Stimulated activated CD4-positive, alpha-beta T cell treated with anti-CD3 and anti-CD28 coated beads, Interleukin-15, amount 100 ng/mL, for 48 hours (primary cell): ENCODE data around the gene ELOB.

Experiments used
- DNase-seq, 2 donors: peaks; one replicate each; pipeline ENCODE4 v3.0.0-alpha.2; 2020; ENCODE audit warnings: low read depth in 2 of 2

ELOB gene

DNA sequence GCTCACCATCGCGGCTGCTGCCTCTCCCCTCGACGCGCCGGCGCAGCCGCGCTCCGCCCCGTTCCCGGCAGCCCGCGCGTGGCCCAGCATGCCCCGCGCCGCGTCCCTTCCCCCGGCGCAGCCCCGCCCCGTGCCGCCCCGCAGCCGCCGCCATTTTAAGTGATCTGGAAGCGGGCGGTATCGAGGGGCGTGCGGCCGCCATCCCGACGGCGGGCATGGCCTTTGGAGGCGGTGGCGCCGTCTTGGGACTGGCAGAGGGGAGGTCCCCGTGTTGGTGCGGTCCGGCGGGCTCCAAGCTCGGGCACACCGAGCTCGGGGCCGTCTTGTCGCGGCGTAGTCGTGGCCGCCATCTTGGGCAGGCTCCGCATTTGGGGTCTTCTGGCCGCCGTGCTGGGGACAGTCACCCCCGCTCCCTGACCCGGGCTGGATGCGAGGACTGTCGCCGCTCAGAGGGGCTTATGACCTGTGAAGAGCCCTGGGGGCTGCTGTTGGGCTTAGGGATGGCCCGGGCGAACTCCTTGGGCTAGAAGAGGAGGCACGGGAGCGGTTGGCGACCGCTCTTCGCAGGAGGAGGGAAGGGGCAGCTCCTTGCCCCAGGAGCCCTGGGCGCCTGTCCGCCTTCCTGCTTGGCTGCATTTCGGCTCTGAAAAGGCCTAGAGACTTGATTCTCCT lies at the start of gene ELOB:
ELOB (minus strand) TSS at position 50 of the 672 bp plus-strand sequence; CDS start at position 9, 41 bp downstream.
- DNase-seq, result peak; percentile 74 to 85

DNA sequence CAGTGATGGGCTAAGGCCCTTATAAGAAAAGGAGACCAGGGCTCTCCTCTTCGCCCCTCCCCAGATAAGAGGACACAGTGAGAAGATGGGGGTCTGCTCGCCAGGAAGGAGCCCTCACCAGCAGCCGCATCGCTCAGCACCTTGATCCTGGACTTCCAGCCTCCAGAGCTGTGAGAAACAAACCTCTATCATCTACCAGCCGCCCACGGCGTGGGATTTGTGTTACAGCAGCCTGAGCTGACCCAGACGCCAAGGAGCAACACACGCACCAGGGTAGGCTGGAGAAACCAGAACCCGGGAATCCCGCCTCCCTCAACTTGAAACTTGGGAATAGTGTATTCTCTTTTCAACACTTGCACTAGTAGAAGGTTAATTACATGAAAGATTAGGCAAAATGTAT lies 48.8 kb upstream of the ELOB start:
- no peak for DNase-seq

DNA sequence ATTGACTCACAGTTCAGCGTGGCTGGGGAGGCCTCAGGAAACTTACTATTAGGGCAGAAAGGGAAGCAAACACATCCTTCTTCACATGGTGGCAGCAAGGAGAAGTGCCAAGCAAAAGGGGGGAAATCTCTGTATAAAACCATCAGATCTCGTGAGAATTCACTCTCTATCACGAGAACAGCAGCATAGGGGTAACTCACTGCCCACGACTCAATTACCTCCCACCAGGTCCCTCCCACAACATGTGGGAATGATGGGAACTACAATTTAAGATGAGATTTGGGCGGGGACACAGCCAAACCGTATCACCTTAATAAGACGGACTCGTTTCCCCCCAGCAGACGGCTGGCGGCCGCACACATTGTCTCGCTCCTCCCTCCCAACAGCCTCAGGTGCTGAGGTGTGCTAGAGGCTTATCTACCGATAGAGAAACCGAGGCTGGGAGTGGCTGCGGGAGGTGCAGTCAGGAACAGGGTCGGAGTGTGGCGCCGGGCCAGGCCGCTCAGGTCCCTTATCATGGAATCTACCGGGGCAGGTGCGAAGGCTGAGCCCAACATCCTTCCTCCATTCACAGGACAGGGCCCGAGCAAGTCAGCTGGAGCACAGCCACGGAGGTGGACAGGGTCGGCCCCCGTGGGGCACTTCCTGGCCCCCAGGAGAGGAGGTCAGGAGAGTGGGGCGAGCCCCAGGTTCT lies 48.1 kb upstream of the ELOB start:
- DNase-seq, result no peak

DNA sequence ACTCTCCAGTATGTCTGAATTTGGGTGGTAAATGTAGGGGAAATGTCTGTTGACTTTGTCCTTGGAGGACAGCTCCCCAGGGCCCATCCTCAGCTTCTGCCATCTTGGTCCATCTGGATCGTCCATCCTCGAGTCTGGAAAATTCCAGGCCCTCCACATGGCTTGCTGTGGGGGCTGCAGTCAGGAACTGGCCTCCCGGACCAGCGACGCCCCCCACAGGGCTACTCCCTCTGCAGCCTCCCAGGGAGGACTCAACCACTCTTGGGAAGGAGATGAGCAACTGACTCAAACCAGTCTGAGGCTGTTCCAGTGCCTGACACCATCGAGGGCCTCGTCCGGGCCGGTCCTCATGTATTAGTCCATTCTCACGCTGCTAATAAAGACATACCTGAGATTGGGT lies 47.5 kb upstream of the ELOB start:
- DNase-seq, result no peak

DNA sequence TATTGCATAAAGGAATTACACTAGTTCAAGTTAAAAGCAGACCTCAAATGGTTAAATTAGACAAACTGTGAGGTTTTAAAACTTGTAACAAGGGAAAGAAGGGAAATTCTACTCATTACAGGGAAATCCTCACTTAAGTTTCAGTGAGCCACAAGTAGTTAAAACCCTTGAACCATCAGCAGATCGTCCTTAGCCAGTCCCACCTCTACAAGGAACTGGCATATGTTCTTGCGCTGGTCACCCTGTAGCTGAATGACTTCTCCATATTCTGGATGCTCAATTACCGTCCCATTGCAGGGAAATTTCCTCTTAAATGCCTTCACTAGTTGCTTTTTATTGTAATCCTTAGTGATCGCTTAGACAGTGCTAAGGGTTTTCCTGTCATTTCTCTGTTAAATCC lies 45.4 kb upstream of the ELOB start:
- no peak for DNase-seq

DNA sequence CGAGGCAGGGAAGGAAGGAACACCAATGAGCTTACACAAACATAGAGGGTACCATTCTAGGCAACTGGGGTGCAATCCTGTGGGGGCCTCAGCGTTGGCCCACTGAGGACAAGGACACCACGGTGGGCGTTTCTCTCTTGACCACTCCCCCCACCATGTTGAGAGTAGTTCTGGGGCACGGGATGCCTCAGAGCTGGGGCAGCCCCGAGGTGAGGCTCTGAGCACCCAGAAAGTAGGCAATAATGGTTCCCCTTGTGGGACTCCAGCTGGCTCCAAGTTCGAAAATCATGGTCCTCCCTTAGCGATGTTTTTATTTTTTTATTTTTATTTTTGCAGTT lies 45.0 kb upstream of the ELOB start:
- DNase-seq, result no peak

DNA sequence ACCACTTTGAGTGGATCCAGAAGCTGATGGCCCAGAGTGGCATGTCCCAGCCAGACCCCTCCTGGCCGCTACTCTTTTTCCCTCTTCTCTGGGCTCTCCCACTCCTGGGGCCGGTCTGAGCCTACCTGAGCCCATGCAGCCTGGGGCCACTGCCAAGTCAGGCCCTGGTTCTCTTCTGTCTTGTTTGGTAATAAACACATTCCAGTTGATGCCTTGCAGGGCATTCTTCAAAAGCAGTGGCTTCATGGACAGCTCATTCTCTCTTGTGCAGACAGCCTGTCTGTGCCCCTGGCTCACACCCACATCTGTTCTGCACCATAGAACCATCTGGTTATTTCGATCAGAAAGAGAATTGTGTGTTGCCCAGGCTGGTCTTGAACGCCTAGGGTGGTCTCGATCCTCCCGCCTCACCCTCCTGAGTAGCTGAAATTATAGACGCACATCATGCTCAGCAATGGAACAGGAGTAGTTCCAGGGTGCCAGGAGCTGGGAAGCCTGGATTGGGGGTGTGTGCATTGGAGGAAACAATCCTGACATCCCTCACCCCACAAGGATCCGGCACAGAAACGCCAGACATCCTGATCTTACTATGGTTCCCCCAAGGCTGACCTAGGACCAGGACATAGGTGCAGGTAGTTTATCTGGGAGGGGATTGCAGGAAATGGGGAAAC lies 44.5 kb upstream of the ELOB start:
- no peak for DNase-seq

DNA sequence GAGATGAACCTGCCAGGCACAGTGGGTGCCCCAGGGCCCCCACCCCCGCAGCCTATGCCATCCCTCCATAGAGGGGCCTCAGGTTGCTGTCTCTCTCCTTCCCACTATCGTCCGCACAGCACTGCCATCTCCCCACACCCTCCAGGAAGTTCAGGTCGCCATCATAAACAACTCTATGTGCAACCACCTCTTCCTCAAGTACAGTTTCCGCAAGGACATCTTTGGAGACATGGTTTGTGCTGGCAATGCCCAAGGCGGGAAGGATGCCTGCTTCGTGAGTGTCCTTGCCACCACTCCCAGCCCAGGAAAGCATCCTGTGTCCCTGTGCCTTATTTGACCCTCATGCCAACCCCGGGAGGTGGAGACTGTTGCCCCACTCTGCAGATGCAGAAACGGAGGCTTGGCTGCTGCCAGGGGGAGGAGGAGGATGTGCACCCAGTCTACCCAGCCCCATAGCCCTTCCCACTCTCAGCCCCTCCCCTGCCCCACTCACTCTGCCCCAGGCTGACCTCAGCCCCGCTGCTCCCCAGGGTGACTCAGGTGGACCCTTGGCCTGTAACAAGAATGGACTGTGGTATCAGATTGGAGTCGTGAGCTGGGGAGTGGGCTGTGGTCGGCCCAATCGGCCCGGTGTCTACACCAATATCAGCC lies 43.9 kb upstream of the ELOB start:
- DNase-seq, result no peak

DNA sequence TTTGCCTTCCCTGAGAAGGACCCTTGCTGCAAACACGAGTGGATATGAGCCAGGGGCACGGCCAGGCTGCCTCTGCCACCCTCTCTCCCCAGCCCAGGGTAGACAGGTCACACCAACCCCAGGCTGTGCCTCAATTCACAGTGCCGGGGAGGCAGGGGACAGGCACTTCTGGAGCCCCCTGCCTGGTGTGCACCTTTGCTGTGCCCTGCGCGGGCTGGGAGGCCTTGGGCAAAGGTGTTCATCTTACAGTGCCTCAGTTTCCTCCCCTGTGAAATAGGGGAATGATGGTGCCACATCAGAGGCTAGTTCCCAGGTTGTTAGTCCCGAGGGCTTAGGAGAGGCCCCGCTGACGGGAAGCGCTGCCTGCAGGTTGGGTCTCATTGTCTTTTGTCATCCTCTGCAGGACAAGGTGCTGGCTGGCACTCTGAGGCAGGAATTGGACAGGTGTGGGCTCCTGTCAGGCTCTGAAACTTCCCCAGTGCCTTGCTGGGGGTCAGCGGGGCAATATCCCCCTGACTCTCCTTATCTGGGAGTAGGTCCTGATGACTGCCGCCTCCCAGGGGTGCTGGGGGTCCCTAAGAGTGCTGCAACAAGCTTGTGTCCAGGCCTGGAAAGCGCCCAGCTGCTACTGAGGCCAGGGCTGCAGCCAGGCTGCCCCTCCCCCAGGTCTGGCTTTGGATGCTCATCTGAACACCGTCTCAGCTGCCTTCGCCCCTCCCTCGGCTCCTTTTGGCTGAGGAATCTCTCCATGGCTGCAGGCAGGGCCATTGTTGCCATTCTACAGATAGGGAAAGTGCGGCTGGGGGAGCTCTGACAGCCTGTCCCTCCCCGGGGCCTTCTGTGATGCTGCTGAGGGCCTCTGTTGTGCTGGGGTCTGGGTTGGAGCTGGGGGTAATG lies 43.1 kb upstream of the ELOB start:
- no peak for DNase-seq

DNA sequence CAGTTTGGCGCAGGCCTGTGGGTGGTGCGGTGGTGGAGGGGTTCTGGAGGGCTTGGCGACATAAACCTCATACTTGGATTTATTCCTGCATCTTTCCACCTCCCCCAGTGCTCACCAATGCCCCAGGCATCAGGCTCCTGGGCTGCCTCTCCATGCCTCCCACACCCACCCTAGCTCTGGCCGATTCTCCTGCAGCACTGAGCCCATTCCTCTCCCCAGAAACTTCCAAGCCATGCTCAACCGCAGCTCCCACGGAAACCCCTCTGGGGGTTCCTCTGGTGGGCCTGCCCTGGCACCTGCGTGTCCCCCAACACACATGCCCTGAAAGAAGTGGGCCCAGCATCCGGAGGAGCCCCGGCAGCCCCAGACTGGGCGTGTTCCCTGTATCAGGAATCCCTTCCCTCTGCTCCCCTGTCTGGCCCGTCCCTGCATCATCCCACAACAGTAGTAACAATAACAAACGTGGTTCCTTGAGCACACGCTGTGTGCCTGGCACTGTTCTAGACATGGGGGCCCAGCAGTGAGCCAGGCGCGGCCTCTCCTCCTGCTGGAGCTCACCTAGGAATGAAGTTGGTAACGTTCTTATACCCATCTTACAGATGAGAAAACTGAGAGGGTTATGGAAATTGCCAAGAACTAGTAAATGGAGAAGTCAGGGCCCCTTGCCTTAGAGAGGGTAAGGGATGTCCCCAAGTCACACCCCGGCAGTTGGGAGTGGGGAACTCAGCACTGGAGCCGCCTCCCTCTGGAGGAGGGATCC lies 42.3 kb upstream of the ELOB start:
- no peak for DNase-seq

DNA sequence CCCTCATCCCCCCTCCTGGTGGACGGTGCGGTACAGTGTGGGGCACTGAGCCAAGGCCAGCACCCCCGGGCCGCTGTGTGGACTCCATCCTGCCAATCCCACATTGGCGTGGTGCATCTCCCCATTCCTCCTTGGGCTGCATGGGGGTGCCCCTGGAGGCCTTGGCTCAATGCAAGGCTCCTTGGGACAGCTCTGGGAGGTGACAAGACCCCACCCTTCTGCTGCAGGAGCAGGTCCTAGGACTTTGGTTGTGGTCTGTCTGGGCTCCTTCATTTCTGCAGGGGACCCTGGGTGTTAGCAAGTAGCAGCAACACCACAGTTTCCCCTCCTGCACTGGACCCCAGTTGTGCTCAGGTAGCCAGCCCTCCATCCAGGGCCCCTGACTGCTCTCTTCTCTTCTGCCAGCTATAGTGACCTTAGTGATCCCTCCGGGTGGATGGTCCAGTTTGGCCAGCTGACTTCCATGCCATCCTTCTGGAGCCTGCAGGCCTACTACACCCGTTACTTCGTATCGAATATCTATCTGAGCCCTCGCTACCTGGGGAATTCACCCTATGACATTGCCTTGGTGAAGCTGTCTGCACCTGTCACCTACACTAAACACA lies 41.3 kb upstream of the ELOB start:
- no peak for DNase-seq

DNA sequence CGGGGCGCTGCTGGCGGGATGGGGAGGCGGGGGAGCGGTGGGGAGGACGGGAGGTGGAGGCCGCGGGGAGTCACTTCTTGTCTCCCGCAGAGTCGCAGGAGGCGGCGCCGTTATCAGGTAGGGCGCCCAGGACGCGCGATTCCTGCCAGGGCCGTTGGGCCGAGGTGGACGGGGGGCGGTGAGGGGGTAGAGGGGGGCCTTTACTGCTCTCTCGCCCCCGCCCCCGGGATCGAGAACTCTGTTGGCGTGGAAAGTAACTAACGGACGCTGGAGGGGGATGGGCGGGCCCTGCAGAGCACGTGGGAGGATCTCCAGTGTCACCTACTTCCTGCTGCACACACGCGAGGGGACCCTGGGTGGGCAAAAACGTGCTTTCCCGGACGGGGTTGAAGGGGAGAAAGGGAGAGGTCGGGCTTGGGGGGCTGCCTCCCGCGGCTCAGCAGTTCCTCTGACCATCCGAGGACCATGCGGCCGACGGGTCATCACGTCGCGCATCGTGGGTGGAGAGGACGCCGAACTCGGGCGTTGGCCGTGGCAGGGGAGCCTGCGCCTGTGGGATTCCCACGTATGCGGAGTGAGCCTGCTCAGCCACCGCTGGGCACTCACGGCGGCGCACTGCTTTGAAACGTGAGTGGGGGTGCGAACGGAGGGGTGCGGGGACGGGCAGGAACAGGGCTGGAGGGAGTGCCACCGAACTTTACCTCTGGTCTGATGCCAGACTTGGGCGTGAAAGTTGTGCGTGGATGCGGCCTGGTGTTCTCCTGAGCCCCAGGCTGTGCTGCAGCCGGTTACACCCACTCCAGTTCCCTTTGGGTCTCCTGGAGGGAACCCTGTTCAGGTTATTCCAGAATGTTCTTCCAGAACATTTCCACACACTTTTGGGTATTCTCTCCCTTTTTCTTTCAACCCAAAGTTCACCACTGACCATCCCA lies 40.5 kb upstream of the ELOB start:
- no peak for DNase-seq

DNA sequence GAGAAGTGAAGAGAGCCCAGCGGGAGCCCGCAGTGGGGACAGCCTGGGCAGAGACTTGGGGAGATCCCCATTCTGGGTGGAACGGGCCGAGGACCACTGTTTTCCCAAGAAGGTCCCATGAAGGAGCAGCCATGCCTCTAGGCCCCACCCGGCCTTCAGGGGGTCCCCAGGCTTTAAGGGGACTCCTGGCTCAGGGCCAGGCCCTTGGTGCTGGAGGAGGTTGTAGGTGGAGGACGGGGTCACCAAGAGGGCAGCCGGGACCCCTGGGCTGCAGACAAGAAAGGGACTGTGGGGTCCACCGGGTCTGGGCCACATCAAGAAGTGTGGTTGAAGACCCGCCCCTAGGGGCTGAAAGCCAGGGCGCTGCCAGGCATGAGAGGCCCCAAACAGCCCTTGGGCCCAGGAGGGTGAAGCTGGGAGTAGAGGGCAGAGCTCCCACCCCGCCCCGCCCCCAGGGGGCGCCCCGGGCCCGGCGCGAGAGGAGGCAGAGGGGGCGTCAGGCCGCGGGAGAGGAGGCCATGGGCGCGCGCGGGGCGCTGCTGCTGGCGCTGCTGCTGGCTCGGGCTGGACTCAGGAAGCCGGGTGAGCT lies 39.8 kb upstream of the ELOB start, which contains the start of gene PRSS21:
PRSS21 (plus strand) TSS at position 487 of the 589 bp plus-strand sequence; CDS start at position 519, 32 bp downstream.
- peak in 1 of 2 donors; percentile 25 for DNase-seq

DNA sequence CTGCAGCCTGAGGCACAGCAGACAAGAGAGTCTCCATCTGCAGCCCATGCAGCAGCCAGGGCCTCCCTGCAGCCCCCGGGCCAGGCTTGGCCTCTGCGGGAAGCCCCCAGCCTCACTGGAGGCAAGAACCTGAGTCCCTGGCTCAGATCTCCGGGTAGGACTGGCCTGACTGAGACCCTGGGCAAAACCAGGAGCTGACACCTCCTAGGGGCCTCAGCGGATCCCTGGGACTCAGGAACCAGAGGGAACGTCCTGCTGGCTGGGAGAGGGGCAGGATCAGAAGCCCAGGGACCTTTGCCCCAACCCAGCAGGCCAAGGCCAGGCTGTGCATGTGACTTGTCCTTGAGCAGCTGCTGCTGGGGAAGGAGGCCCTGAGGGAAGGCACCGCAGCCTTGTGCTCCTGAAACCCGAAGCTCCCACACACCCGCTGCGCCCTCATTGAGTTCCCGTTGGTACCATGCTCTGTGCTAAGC lies 38.3 kb upstream of the ELOB start:
- DNase-seq, result no peak

DNA sequence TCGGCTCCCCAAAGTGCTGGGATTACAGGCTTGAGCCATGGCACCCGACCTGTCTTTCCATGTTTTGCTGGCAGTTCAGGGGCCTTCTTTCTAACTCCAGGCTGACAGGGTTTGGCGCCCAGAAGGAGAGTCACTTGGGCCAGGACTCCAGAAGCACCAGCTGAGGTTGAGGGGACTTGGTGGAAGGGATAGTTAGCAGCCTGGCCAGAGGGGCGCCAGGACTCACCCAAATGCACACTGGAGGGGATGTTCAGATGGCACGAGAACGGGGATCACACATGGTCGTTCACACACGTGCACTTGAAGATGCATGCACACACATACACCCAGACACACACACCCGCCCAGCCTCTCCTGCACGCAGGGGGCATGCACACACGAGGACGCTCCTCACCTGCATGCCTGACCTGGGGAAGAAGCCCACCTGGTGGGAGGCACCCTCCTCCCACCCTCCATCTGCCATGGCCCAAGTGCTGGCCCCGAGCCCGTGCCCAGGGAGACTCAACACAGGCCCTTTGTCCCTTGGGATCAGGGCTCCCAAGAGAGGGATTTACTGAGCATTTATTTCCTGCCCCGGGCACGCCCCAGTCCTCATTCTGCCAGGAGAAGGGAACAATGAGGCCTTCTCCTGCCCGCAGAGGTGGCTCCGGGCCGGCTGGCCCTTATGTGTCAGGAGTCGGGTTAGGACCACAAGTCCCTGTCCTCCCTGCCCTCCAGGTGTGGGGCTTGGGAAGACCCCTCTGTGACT lies 37.6 kb upstream of the ELOB start:
- no peak for DNase-seq

DNA sequence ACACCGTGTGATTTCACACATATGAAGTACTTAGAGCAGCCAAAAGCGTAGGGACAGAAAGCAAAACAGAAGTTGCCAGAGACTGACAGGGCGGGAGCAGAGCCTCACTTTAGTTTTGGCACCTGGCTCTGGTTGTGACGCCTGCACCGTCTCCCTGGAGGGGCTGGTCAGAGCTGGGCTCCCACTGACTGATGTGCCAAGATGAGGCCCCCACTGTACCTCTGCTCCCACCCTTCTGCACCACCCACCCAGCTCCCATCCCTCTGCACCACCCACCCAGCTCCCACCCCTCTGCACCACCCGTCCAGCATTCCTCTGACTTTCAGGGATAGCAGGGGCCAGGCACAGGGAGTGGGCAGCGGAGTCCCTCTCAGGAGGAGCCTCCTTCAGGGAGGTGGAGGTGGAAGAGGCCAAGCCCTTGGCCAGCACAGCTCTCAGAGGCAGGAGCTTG lies 36.7 kb upstream of the ELOB start:
- no peak for DNase-seq

DNA sequence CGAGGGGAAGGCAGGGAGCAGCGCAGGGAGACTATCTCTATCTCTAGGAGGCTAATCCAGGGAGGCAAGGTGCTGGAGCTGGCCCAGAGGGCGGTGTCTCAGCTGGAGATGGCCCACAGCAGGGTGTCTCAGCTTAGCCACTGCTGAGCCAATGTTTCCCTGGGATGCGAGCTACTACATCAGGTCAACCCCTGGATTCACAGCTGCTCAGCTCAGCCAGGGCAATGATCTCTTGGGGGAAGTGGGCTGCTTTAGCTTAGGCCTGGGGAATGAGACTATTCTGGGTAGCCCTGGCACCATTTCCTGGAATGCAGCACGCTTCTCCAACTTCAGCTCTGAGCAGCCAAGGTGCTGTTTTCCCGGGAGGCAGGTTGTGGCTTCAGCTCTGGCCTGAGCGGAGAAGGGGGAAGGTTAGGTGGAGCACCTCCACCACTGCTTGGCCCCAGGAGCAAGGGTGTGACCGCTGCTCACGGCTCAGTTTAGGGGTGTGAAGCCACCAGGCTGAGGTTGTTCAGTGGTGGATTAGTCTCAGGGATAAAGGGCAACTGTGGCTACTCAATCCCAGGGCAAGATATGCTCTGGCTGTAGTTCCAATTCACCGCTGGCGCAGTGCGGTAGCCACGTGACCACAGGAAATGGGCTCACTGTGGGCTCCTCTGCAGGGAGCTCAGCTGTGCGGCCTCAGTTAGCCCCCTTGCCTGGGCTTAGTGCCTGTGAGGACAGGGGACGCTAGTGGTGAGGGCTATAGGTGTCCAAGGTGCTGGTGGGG lies 34.8 kb upstream of the ELOB start:
- DNase-seq, result no peak
